DMS153 (cell line): ENCODE measurements around the gene ILDR2.
"Not testable (repeated sequence)": the region's sequence is repeated elsewhere in the genome, so short reads cannot be mapped to it uniquely, and the experiment has no call there.

Experiments used
- DNase-seq: peaks from one replicate; lab custom pipeline; 2025; lab: John Stamatoyannopoulos, UW

ILDR2 gene

DNA sequence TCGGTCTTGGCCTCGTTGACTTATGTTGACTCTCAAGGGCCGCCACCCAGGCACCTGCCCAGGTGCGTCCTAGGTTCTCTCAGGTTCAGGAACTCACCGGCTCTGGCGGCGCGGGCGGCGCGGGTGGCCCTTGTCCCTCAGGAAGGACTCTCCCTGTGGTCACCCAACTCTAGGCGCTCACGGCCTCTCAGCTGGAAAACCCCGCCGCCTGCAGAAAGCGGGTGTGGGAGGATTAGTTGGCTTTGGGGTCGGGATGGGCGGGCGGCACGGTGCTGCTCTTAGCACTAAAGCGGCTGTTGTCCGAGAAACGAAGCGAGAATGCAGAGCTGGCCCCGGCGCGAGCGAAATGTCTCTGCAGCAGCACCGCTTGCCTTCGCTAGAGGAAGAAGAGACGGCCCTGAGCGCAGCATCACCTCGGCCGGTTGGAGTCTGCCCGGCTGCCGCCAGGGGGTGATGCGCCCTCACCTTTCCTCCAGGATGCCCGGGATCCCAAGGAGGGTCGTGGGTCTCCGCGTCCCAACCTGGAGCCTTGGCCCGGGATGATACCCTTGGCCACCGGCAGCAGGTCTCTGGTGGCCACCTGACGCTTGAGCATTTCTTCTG lies 91.2 kb downstream of the ILDR2 start:
- no peak for DNase-seq

DNA sequence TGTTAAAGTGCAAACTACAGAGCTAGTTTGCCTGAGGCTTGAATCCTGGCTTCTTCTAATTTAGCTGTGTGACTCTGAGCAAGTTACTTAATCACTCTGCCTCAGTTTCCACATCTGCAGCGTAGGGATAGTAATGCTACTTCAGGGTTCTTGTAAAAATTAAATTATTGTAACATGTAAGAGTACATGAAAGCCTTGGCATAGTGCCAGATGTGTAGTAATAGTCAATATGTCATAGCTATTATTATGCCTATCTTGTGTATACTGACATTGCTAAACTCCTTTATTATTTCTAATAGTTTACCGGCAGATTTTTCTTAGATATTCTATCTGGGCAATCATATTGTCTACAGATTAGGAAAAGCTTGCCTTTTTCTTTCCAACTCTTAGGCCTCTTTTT lies 92.4 kb downstream of the ILDR2 start:
- no peak for DNase-seq

DNA sequence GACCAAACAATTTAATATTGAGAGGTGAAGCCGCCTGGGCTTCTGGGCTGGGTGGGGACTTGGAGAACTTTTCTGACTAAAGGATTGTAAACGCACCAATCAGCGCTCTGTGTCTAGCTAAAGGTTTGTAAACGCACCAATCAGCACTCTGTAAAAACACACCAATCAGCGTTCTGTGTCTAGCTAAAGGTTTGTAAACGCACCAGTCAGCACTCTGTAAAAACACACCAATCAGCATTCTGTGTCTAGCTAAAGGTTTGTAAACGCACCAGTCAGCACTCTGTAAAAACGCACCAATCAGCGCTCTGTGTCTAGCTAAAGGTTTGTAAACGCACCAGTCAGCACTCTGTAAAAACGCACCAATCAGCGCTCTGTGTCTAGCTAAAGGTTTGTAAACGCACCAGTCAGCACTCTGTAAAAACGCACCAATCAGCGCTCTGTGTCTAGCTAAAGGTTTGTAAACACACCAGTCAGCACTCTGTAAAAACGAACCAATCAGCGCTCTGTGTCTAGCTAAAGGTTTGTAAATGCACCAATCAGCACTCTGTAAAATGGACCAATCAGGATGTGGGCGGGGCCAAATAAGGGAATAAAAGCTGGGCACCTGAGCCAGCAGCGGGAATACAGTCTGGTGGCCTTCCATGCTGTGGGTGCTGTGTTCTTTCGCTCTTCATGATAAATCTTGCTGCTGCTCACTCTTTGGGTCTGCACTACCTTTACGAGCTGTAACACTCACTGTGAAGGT lies 97.0 kb downstream of the ILDR2 start:
- DNase-seq, result not testable (repeated sequence)

DNA sequence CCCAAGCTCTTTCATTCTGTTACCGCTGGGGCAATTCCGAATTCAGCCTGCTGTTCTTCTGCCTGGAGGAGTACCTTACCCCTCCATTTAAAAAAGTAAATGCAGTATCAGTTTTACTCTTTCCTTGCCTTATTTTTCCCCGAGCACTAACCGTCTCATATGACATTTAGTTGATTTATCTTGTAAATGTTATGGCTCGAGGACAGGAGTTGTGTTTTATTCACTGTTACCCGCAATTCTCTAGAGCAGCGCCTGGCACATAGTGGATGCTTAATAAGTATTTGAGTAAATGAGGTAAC lies 98.9 kb downstream of the ILDR2 start:
- DNase-seq, result no peak

DNA sequence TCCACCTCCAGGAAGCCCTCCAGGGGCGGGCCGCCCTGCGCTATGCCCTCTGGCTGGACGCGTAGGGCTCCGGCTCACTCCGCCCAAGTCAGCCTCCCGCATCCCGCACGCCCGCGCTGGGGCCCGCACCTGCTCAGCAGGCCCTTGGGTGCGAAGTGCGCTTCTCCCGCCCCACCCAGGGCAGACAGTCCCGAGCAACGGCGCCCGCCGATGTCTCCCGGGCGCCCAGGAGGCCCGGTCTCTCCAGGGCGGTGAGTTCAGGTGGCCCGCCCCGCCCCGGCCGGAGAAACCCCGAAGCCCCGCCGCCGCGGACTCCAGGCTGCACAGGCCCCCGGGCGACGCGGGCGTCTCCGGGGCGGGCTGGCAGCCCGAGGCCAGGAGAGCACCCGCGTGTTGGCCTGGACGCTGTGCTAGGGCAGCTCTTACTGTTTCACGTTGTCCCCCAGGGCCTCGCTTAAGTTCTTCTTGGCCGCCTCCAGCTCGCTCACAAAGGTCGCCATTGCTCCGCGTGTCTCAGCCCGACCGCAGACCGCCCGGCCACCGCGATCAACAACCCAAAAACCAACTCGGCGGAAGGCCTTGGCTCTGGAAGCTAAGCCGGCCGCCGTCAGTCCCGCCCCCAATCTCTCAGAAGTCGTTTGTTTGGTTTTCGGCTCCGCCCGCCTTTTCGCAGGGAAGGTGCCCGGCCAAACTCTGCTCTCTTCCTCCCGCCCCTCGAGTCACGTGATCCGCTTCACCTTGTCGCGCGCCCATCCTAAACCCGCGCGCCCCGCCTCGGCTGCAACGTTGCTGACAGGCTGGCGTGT lies 99.4 kb downstream of the ILDR2 start, which contains the start of gene TADA1:
Gene TADA1, minus strand, starts transcription at position 531 of the 806 bp plus-strand sequence. Its CDS starts 31 bp downstream, at position 500.
- peak; percentile 99 for DNase-seq

DNA sequence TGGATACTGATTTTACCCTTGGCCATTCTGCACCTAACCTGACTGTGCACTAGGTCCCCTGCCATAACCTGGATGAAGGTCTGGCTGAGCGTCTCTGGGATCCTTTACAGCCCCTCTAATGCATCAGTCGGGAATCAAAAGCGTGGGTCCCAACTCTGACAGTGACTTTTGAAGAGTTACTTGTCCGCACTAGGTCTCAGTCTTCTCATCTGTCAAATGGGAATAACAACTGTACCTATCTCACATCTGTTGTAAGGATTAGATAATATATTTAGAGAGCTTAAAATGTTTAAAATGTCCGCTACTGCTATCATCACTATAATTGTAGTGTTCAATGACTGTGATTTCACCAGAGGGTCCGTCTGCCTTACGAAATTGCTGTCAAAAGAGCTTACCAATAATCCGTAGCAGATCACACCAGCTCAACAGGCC lies 100.0 kb downstream of the ILDR2 start:
- DNase-seq, result no peak

DNA sequence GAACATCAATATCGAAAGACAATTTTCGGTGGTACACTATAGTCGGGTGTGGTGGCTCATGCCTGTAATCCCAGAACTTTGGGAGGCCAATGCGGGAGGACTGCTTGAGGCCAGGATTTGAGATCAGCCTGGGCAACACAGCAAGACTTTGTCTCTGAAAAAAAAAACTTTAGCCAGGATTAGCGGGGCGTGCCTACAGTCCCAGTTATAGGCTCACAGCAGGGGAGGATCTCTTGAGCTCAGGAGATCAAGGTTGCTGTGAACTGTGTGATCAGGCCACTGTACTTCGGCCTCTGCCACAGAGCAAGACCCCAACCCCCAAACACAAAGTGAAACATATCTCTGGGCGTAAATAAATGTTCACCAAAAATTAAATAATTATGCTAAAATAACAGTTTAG lies 100.9 kb downstream of the ILDR2 start:
- no peak for DNase-seq

DNA sequence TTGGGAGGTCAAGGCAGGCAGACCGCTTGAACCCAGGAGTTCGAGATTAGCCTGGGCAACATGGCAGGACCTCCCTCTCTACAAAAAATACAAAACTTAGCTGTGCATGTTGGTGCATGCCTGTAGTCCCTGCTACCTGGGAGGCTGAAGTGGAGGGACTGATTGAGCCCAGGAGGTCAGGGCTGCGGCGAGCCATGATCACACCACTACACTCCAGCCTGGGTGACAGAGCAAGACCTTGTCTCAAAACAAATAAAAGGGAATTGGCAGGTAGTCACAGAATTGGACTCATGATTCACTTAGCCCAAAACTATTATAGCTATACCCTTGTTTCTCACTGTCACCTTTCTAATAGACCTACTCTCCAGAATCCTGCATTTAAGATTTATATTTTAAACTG lies 104.8 kb downstream of the ILDR2 start:
- DNase-seq, result no peak

DNA sequence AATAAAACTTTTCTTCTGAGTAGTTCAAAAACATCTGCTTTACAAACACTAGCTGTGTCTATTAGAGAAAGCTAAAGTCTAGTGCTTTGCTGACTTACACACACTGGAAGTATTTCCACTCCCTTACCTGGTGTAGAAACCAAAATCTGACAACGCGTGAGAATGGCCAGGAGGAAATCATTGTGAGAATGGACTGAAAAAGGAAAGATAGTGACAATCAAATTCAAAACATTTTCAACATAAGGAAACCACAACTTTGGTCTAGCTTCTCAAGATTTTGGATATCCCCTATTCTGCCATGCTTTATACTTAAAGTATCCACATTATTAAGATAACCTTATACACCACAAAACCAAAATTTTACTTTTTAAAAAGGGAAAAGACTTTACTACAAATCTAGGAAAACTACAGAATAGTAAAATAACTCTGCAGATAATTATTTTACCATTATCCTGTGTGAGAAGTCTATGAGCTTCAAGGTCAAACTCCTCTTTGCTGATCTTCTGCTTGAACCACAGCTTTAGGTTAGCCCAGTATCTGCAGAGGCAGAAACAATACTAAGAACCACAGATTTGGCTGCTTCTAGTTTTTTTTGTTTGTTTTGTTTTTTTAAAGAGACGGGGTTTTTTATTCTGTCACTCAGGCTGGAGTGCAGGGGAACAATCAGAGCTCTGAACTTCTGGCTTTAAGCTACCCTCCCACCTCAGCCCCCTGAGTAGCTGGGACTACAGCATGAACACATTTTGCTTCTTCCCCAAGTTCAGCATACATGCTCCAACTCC lies 105.8 kb downstream of the ILDR2 start:
- no peak for DNase-seq

DNA sequence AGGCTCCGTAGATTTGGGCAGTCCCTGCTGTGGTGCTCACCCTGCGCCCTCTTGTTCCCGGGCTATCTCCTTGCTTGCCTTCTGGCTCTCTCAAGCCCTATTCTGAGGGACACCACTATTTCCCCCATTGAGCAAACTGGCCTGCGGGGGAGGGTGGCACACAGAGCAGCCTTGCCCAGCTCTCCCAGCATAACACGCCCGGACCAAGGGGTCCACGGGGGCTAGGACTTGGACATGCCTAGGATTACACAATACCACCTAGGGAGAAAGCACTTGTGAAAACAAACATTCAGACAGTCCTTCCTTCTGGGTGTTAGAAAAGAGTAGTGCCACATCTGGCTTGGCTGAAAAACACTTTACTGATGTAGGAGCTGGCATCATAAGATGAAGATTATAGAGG lies 106.7 kb downstream of the ILDR2 start:
- no peak for DNase-seq

DNA sequence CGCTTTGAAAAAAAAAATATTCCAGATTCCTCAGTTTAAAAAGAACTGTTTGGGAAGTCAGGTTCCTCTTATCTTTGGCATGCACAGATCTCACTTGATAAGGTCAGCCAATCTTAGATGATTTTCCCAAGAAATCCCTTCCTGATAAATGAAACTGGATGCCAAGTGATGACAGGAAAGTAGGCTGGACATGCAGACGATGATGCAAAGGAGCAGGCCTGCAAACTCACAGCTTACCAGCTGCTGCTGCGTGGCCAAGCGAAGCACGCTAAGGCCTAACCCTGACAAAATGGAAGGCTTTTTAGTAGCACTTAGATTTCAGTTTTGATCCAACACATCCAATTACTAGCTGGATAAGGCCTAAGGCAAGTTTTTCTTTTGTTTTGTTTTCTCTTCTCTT lies 109.4 kb downstream of the ILDR2 start:
- no peak for DNase-seq

DNA sequence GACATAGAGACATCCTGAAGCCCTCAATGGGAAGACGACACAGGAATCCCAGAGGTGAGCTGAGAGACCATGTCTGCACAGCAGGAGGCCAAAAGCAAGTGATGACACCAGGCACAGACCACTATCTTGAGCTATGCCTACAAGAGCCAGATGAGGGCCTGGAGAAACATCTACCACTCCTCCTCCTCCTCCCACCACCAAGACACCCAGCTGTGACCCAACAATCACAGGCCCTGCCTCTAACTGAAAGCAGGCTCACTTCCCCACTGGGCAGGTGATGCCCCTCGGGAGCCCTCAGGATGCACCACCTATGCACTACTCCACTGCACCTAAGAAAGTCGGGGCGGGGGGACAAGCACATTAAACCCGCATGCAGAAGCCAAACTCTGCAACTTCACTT lies 115.7 kb downstream of the ILDR2 start:
- DNase-seq, result no peak

DNA sequence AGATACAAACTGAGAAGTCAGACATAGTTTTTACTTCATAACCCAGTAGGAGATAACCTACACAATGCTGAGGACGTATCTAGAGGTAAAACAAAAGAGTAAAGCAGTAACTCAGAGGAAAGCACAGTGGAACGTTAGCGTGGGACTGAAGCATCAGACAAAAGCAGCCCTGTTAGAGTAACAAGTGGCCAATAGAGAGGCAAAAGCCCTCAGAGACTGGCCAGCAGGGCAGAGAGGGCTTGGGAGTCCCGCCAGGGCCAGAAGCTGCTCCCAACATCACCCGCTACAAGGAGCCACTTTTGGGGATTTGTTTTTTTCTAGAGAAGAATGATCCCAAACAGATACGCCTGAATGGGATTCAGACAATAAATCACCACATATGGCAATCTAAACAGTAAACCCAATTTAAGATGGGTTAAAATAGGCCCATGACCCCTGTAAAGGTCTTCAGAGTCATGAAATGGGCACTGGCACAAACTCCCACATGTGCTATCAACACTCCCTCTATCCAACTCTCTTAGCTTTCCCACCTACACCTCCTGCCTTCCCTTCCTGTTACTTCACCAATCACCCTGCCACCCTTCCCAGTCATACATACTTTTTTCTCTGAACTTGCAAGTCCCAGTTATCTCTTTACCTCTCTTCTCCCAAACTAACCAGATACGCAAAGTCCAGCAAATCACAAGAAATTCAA lies 116.5 kb downstream of the ILDR2 start:
- DNase-seq, result no peak
